HepG2 (cell line): ENCODE data around the gene CDH13. TPM values are rescaled to one million over a fixed set of nuclear protein-coding genes. Genes with fewer than 3 reads are reported as not detected.

Experiments
- ATAC-seq: fragments of 200-7000 bp; cut with Tn5 transposase; 3 replicates; pipeline ENCODE4 v1.9.1; 2020; ENCODE audit warnings: mild to moderate bottlenecking, moderate library complexity
- BruUV-seq: library from RNA; stranded (reverse); fragments of 400-500 nt; replicated peaks from 2 replicates; lab custom pipeline; 2021; lab: Mats Ljungman, UMichigan
- CTCF ChIA-PET: fragments of 300-600 bp; formaldehyde crosslinking; extraction: SDS; loops from one replicate; lab custom pipeline; 2021; ENCODE audit warnings: low total read pairs, inconsistent platforms, low intra/inter-chr PET ratio; lab: Yijun Ruan, JAX
- POLR2A ChIA-PET: fragments of 350-600 bp; sonication (Branson Sonifier 250); formaldehyde crosslinking; loops from one replicate; lab custom pipeline; 2020; ENCODE audit warnings: antibody characterized with exemption, inconsistent platforms; lab: Yijun Ruan, JAX
- DNase-seq: peaks from one replicate; pipeline ENCODE4 v3.0.0-alpha.2; 2015; ENCODE audit warnings: low spot score
- FAIRE-seq: peaks from 3 replicates; lab custom pipeline; 2011; peaks lifted over from hg19 to GRCh38; lab: Jason Lieb, UNC
- H2AFZ ChIP-seq: one replicate; pipeline ENCODE4 v1.6.1; 2011; ENCODE audit warnings: low read length, inconsistent platforms
- H3K27ac ChIP-seq: fragments of 300-600 bp; 3 replicates; pipeline ENCODE4 v1.8.0; 2011; ENCODE audit warnings: mixed run types, mild to moderate bottlenecking, mixed read lengths, low read length, inconsistent platforms; ENCODE audit not compliant: insufficient read depth; ENCODE audit errors: extremely low read length
- H3K27me3 ChIP-seq, 2 experiments: fragments of 200-600 bp in 1 of 2; 2 replicates in 1 of 2; 3 replicates in 1 of 2; pipeline versions ENCODE4 v1.6.0 to v1.8.0; 2011; ENCODE audit warnings: low read length in 2 of 2, mild to moderate bottlenecking in 2 of 2, moderate library complexity in 2 of 2, inconsistent platforms in 1 of 2; ENCODE audit not compliant: insufficient read depth in 2 of 2, control insufficient read depth in 1 of 2
- H3K36me3 ChIP-seq, 2 experiments: fragments of 200-600 bp in 1 of 2; replicated peaks in 1 of 2; 2 replicates in 1 of 2; 3 replicates in 1 of 2; pipeline versions ENCODE4 v1.5.1 to v1.8.0; 2011; ENCODE audit warnings: low read length in 2 of 2, inconsistent platforms in 1 of 2; ENCODE audit not compliant: insufficient read depth in 2 of 2, control insufficient read depth in 1 of 2
- H3K4me1 ChIP-seq: 2 replicates; pipeline ENCODE4 v1.5.1; 2012; ENCODE audit warnings: low read length, inconsistent platforms; ENCODE audit not compliant: insufficient read depth
- H3K4me2 ChIP-seq: 2 replicates; pipeline ENCODE4 v1.6.0; 2011; ENCODE audit warnings: low read depth, low read length, inconsistent platforms
- H3K4me3 ChIP-seq, 3 experiments: fragments of 200-600 bp in 1 of 3; sonication (generic), shearing (Covaris generic) in 1 of 3; replicated peaks in 1 of 3; 2 replicates each; pipeline ENCODE4 v1.5.1; 2011 to 2016; ENCODE audit warnings: low read length in 3 of 3, inconsistent platforms in 2 of 3, low read depth in 2 of 3, mild to moderate bottlenecking in 2 of 3, control low read depth in 1 of 3, mixed read lengths in 1 of 3; ENCODE audit not compliant: insufficient read depth in 1 of 3
- H3K79me2 ChIP-seq: one replicate; pipeline ENCODE4 v1.6.1; 2011; ENCODE audit warnings: low read length, inconsistent platforms; ENCODE audit not compliant: insufficient read depth
- H3K9ac ChIP-seq: 2 replicates; pipeline ENCODE4 v1.6.0; 2011; ENCODE audit warnings: mild to moderate bottlenecking, low read depth, low read length, inconsistent platforms; ENCODE audit not compliant: insufficient read depth
- H3K9me3 ChIP-seq: 2 replicates; pipeline ENCODE4 v1.5.1; 2012; ENCODE audit warnings: mild to moderate bottlenecking, low read length
- H4K20me1 ChIP-seq: 2 replicates; pipeline ENCODE4 v1.6.0; 2011; ENCODE audit warnings: inconsistent platforms, mild to moderate bottlenecking, low read length, moderate library complexity; ENCODE audit not compliant: insufficient read depth
- ASH2L ChIP-seq: fragments of 300-600, 200-600 bp; sonication (generic); IDR thresholded peaks from 2 replicates; pipeline ENCODE4 v1.7.0; 2017; ENCODE audit warnings: low read depth, mild to moderate bottlenecking, moderate library complexity, mixed read lengths, low read length; ENCODE audit not compliant: insufficient read length
- ATAD3A ChIP-seq: sonication (generic); formaldehyde crosslinking; IDR thresholded peaks from 2 replicates; pipeline ENCODE4 v1.4.0; 2020; ENCODE audit warnings: missing genetic modification reagents
- ATF1 ChIP-seq: IDR thresholded peaks from 2 replicates; pipeline ENCODE4 v1.6.1; 2016; ENCODE audit warnings: mild to moderate bottlenecking, control low read depth
- FIP1L1 ChIP-seq: fragments of 200-400 bp; formaldehyde crosslinking; IDR thresholded peaks from 2 replicates; pipeline ENCODE4 v1.6.1; 2018; ENCODE audit warnings: low read depth, mild to moderate bottlenecking, low read length, moderate library complexity, borderline replicate concordance; ENCODE audit not compliant: insufficient read depth
- GATA4 ChIP-seq: sonication (generic); IDR thresholded peaks from 2 replicates; pipeline ENCODE4 v1.6.1; 2016; ENCODE audit warnings: antibody characterized with exemption, low read depth, borderline replicate concordance
- MAFG ChIP-seq: sonication (generic); formaldehyde crosslinking; IDR thresholded peaks from 2 replicates; pipeline ENCODE4 v1.5.1; 2020; ENCODE audit warnings: mild to moderate bottlenecking, missing genetic modification reagents
- PHF21A ChIP-seq: sonication (generic); formaldehyde crosslinking; IDR thresholded peaks from 2 replicates; pipeline ENCODE4 v1.5.0; 2020; ENCODE audit warnings: mild to moderate bottlenecking, missing genetic modification reagents
- PRDM10 ChIP-seq: sonication (generic); formaldehyde crosslinking; IDR thresholded peaks from 2 replicates; pipeline ENCODE4 v1.4.0; 2020; ENCODE audit warnings: low read depth, missing genetic modification reagents
- REL ChIP-seq: sonication (generic); formaldehyde crosslinking; conservative IDR thresholded peaks from 2 replicates; pipeline ENCODE4 v1.8.0; 2022; ENCODE audit warnings: mild to moderate bottlenecking, missing genetic modification reagents, moderate library complexity
- SMARCC2 ChIP-seq: fragments of 450-650 bp; IDR thresholded peaks from 2 replicates; pipeline ENCODE4 v1.6.1; 2017; ENCODE audit warnings: antibody characterized with exemption, mild to moderate bottlenecking
- SRSF9 ChIP-seq: fragments of 200-400 bp; formaldehyde crosslinking; IDR thresholded peaks from 2 replicates; pipeline ENCODE4 v1.6.1; 2018; ENCODE audit warnings: borderline replicate concordance, mild to moderate bottlenecking, low read depth, low read length; ENCODE audit not compliant: insufficient read depth, poor library complexity, severe bottlenecking
- TBX2 ChIP-seq: sonication (generic); formaldehyde crosslinking; IDR thresholded peaks from 2 replicates; pipeline ENCODE4 v1.5.0; 2020; ENCODE audit warnings: missing genetic modification reagents, mild to moderate bottlenecking, borderline replicate concordance
- ZBTB46 ChIP-seq: sonication (generic); formaldehyde crosslinking; IDR thresholded peaks from 2 replicates; pipeline ENCODE4 v1.4.0; 2020; ENCODE audit warnings: mild to moderate bottlenecking, missing genetic modification reagents, borderline replicate concordance
- ZNF3 ChIP-seq: IDR thresholded peaks from 2 replicates; pipeline ENCODE4 v1.7.0; 2017; ENCODE audit warnings: inconsistent platforms
- WGBS: methylation state at CpG from one replicate; pipeline ENCODE4 v1.1.6; 2017; ENCODE audit warnings: low lambda C conversion rate; 5-methylcytosine and 5-hydroxymethylcytosine counted together
- in situ Hi-C: cut with HindIII; loops from 2 replicates; pipeline ENCODE4 v1.10.0; 2017; ENCODE audit warnings: low pct_unique_long_range_greater_than_20kb; ENCODE audit not compliant: extremely low pct_ligation_motif_present
- intact Hi-C: fragments of 100-400 bp; cut with micrococcal nuclease; formaldehyde crosslinking; loops from one replicate; pipeline ENCODE4 v1.10.0; 2022; ENCODE audit not compliant: unreplicated experiment
- polyA plus RNA-seq, 8 experiments: library from polyadenylated mRNA; depleted of rRNA in 3 of 8; stranded (reverse) in 7 of 8; unstranded in 1 of 8; fragments of >200 nt; fragmentation: Illumina TruSeq in 4 of 8; extraction: Trizol in 4 of 8; gene quantifications; 2 replicates each; pipeline versions ENCODE4 v1.2.1 to v1.2.3, GENCODE V29; 2011 to 2016; ENCODE audit warnings: low read depth in 4 of 8, missing spikeins in 1 of 8, mixed read lengths in 1 of 8; ENCODE audit not compliant: insufficient read depth in 1 of 8
- total RNA-seq, 5 experiments: library from RNA; depleted of rRNA; stranded (reverse); fragments of >200 nt; fragmentation: Illumina TruSeq; extraction: Trizol; gene quantifications; 2 replicates each; pipeline ENCODE4 v1.2.3, GENCODE V29; 2016; ENCODE audit warnings: low read depth in 1 of 5

CDH13 gene
- total and polyA plus RNA-seq, 2 of the 13 experiments (the other 11 are each of a cell fraction or from before 2014, with no cell fraction given), result not detected

GRCh38 chr16:83629836-83630235 lies 1003.1 kb downstream of the CDH13 start:
- intact Hi-C loops (no loop called here), in situ Hi-C loops (no loop called here)
- POLR2A ChIA-PET, result no interaction called here
- no peak for ATAC-seq
- Histone ChIP-seq H3K9me3 (no peaks in the 10 kb centered on the region), H3K79me2 (no peaks in the 10 kb centered on the region), H3K9ac (no peak overlapping the region), H4K20me1 (no peaks in the 10 kb centered on the region), H3K4me3 (no peak overlapping the region), H3K27ac (no peak overlapping the region), H3K36me3 (no peaks in the 10 kb centered on the region), H2AFZ (no peak overlapping the region), H3K4me1 (no peaks in the 10 kb centered on the region), H3K27me3 (peaks cover 0 to 37% of the 10 kb centered on the region in 2 experiments; a peak in 3 of 5 replicates), H3K4me2 (no peak overlapping the region)
- no TSS peak for BruUV-seq
- 6% methylated on average over 5 of the region's 5 CpGs for WGBS
- CTCF ChIA-PET, result no interaction called here
- DNase-seq, result no peak
- TF ChIP-seq ZBTB46 (CRISPR knock-in tag), result no peak
- TF ChIP-seq ATF1 (CRISPR knock-in tag), result no peak
- TF ChIP-seq SRSF9, result no peak
- no peak for TF ChIP-seq ZNF3 (CRISPR knock-in tag)
- no peak for TF ChIP-seq PRDM10
- TF ChIP-seq GATA4, result no peak
- no peak for TF ChIP-seq TBX2 (CRISPR knock-in tag)
- no peak for TF ChIP-seq SMARCC2
- TF ChIP-seq ATAD3A (CRISPR knock-in tag), result no peak
- no peak for TF ChIP-seq ASH2L
- TF ChIP-seq MAFG (CRISPR knock-in tag), result no peak
- no peak for TF ChIP-seq PHF21A (CRISPR knock-in tag)
- no peak for TF ChIP-seq FIP1L1
- no peak for TF ChIP-seq REL (CRISPR knock-in tag)
- no peak for FAIRE-seq
